ENCODE results near the gene ABCC6. TPM values are rescaled to one million over a fixed set of nuclear protein-coding genes. Genes with fewer than 3 reads are reported as not detected.

Gene ABCC6
- total and polyA plus RNA-seq, 2 of the 13 experiments (the other 11 are each of a cell fraction or from before 2014, with no cell fraction given): 82.4 to 105 TPM

DNA sequence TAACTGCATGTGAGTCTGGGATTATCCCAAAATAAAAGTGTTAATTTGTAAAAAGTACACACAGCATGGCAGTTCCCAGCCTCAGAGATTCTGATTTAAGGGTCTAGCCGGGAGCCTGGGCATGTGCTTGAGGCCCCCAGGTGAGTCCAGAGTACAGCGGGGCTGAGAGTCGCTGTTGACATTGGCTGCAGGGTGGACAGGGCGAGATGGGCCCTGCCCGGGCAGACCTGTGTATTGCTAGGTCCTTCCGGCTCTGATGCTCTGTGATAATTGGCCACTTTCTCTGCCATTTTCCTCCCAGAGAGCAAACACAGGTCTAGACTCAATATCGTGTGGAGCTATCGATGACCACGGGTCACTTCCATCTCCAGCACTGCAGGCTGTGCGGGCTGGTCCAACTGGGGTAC is 73.6 kb downstream of the ABCC6 start (continued):
- no peak for TF ChIP-seq ZNF577 (CRISPR knock-in tag; IDR thresholded peaks at IDR 0.05; ENCODE audit: borderline replicate concordance, low read depth)
- TF ChIP-seq REXO4 (CRISPR knock-in tag; IDR thresholded peaks at IDR 0.05; ENCODE audit: borderline replicate concordance): no peak
- no peak for TF ChIP-seq DNMT3B (CRISPR knock-in tag; conservative IDR thresholded peaks at IDR 0.05)
- no peak for TF ChIP-seq ZNF619 (CRISPR knock-in tag; IDR thresholded peaks at IDR 0.05)
- TF ChIP-seq TIGD3 (CRISPR knock-in tag; IDR thresholded peaks at IDR 0.05; ENCODE audit: borderline replicate concordance): no peak
- no peak for TF ChIP-seq RNF2 (conservative IDR thresholded peaks at IDR 0.05; ENCODE audit: low read depth)
- no peak for TF ChIP-seq KAT8 (CRISPR knock-in tag; IDR thresholded peaks at IDR 0.05)
- TF ChIP-seq ZNF17 (CRISPR knock-in tag; IDR thresholded peaks at IDR 0.05): no peak
- peak; percentile 14 for TF ChIP-seq ZNF883 (CRISPR knock-in tag; IDR thresholded peaks at IDR 0.05; ENCODE audit: not compliant biosample characterization)
- no peak for TF ChIP-seq ZNF317 (CRISPR knock-in tag; IDR thresholded peaks at IDR 0.05)
- TF ChIP-seq SP2 (CRISPR knock-in tag; IDR thresholded peaks at IDR 0.05): peak; percentile 77
- 0 out of 2 replicates have a peak, but pooled peaks have one; percentile 37 for TF ChIP-seq SMAD3 (CRISPR knock-in tag; IDR thresholded peaks at IDR 0.05)
- TF ChIP-seq FOSL1 (CRISPR knock-in tag; IDR thresholded peaks at IDR 0.05; ENCODE audit: borderline replicate concordance): no peak
- no peak for TF ChIP-seq NPAS2 (CRISPR knock-in tag; IDR thresholded peaks at IDR 0.05; ENCODE audit: borderline replicate concordance)
- TF ChIP-seq ZNF772 (CRISPR knock-in tag; IDR thresholded peaks at IDR 0.05): no peak
- TF ChIP-seq ZNF281 (CRISPR knock-in tag; IDR thresholded peaks at IDR 0.05; ENCODE audit: borderline replicate concordance): no peak; the same call in 1 of the 2 replicates
- TF ChIP-seq ZNF382 (CRISPR knock-in tag; IDR thresholded peaks at IDR 0.05; ENCODE audit: borderline replicate concordance): no peak
- TF ChIP-seq ETS1 (CRISPR knock-in tag; IDR thresholded peaks at IDR 0.05): no peak
- no peak for TF ChIP-seq KDM4B (CRISPR knock-in tag; IDR thresholded peaks at IDR 0.05)
- peak; percentile 93 for TF ChIP-seq PAXIP1 (CRISPR knock-in tag; conservative IDR thresholded peaks at IDR 0.05)
- TF ChIP-seq HDAC2 (CRISPR knock-in tag; IDR thresholded peaks at IDR 0.05): peak; percentile 77
- no peak for TF ChIP-seq ZBTB21 (CRISPR knock-in tag; IDR thresholded peaks at IDR 0.05)
- no peak for TF ChIP-seq ZNF549 (CRISPR knock-in tag; IDR thresholded peaks at IDR 0.05)
- no peak for TF ChIP-seq ZNF383 (CRISPR knock-in tag; IDR thresholded peaks at IDR 0.05; ENCODE audit: borderline replicate concordance)

All from HepG2 (cell line).